ENCODE data around the gene LBH. TPM values are rescaled to one million over a fixed set of nuclear protein-coding genes. Genes with fewer than 3 reads are reported as not detected.
A peak's percentile ranks its signal among the peaks of the same experiment; 100 is the strongest.

The LBH gene
- total and polyA plus RNA-seq, 11 donors = 54.2 to 226 (median 166) TPM

DNA sequence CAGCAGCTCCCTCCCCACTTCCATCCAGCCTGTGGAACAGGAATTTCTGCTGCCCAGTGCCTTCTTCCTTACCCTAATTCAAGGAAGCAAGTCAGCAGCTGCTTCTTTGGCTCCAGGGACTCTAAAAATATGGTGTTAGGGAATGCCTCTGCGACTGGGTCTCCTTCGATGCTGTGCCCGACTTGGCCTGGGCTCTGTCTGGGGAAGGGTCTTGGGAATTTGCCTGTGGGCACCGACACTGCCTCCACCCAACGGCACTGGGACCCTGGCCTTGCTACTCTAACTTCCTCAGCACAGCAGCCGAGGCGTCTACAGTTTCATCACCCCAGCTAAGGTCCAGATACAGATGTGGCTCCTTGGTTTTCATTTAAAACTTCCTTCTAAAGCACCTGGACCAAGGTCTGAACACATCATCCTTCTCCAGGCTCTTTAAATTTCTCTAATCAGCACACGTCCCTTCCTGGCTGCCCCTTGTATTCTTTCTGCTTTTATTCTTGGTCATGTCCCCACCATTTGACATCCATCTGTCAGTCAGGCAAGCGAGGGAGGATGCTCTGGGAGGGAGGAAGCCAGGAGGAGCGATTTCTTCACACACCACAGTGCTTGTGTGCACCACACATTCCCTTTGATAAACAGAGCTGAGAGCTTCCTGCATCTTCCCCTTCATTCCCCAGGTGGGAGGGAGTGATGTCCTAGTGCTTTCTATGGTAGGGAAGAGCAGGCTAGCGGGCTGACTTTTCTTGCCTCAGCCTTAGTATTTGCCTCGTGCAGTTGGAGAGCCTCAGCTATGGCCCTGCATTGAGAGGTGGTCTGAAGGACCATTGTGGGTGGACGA is 6.8 kb downstream of the LBH start:
- peak overlapping the region in 2 of 12 donors; percentile 4 to 29 for H3K4me3 ChIP-seq

DNA sequence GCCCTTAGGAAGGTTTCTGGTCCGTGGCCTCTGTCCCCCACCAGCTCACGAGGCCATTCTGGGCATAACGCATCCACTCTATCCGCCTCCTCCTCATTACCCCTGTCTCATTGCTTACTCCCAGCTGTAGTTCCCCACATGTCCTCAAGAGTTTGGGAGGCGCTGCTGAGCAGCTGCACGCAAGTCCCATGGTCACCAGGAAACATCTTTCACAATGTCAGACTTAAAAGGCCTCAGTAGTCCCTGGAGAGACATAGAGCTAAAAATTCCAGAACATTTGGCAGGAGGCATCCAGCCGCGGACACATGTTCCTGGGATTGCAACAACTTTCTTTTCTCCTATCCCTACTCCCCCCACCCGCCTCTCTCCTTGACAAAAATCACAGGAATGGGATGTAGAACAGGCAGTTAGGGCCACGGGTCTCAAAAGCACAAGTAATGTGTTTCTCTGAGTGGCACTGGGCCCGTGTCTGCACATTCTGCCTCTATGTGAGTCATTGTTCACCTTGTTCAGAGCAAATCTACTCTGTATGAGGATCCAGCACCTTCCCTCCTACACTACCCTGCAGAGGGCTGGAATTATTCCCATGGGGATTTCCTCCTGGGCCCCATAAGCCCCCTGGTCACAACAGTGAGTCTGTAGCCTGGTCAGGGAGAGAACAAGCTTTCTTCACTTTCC is 8.1 kb downstream of the LBH start:
- ATAC-seq (peak; percentile 59 to 76 (median 62)), DNase-seq (peak; percentile 71 to 85 (median 78))
- Histone ChIP-seq H3K27ac (peak overlapping the region; percentile 35 to 100 (median 78)), H3K36me3 (peaks cover 0 to 92% (median 48%) of the 10 kb centered on the region in 9 donors), H3K4me1 (peaks cover 20 to 96% (median 84%) of the 10 kb centered on the region in 12 donors), H3K27me3 (no peaks in the 10 kb centered on the region), H3K4me3 (peak overlapping the region in 8 of 12 donors; percentile 0 to 37 (median 6)), H3K9me3 (no peaks in the 10 kb centered on the region)
- intact Hi-C loops (cut with DNase I) = loop anchor here in 9 of 10 donors (5.0 to 10.0 kb wide), 8 partner anchors 63 to 325 kb away; partner anchors contain the start of gene LCLAT1 (in 4 of the 9)
- peak in 1 of 2 donors; percentile 24 for TF ChIP-seq POLR2A (IDR thresholded peaks at IDR 0.05)
- TF ChIP-seq, protein P1, sequence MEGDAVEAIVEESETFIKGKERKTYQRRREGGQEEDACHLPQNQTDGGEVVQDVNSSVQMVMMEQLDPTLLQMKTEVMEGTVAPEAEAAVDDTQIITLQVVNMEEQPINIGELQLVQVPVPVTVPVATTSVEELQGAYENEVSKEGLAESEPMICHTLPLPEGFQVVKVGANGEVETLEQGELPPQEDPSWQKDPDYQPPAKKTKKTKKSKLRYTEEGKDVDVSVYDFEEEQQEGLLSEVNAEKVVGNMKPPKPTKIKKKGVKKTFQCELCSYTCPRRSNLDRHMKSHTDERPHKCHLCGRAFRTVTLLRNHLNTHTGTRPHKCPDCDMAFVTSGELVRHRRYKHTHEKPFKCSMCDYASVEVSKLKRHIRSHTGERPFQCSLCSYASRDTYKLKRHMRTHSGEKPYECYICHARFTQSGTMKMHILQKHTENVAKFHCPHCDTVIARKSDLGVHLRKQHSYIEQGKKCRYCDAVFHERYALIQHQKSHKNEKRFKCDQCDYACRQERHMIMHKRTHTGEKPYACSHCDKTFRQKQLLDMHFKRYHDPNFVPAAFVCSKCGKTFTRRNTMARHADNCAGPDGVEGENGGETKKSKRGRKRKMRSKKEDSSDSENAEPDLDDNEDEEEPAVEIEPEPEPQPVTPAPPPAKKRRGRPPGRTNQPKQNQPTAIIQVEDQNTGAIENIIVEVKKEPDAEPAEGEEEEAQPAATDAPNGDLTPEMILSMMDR (IDR thresholded peaks at IDR 0.05) = peak; percentile 88 to 99 (median 97)
- WGBS, 4 donors = 20 to 27% (median 22%) methylated on average over 11 of the region's 11 CpGs

More for the DNA sequence above, 6.8 kb downstream of the LBH start:
- H3K27ac ChIP-seq = peak overlapping the region in 11 of 12 donors; percentile 62 to 100 (median 76)
- peaks cover 20 to 96% (median 86%) of the 10 kb centered on the region in 12 donors for H3K4me1 ChIP-seq
- intact Hi-C loops (cut with DNase I) = loop anchor here in 9 of 10 donors (2.0 to 10.0 kb wide), 9 partner anchors 64 to 327 kb away; partner anchors contain the start of gene LCLAT1 (in 4 of the 9)
- no peaks in the 10 kb centered on the region for H3K9me3 ChIP-seq
- TF ChIP-seq, protein P1 (IDR thresholded peaks at IDR 0.05) = no peak
- no peak for TF ChIP-seq POLR2A (IDR thresholded peaks at IDR 0.05)
- DNase-seq = peak in 1 of 5 donors; percentile 50
- ATAC-seq = no peak
- H3K36me3 ChIP-seq = peaks cover 0 to 82% (median 49%) of the 10 kb centered on the region in 9 donors
- H3K27me3 ChIP-seq = no peaks in the 10 kb centered on the region
- WGBS, 4 donors = 39 to 53% (median 45%) methylated on average over 12 to 13 of the region's 13 CpGs

DNA sequence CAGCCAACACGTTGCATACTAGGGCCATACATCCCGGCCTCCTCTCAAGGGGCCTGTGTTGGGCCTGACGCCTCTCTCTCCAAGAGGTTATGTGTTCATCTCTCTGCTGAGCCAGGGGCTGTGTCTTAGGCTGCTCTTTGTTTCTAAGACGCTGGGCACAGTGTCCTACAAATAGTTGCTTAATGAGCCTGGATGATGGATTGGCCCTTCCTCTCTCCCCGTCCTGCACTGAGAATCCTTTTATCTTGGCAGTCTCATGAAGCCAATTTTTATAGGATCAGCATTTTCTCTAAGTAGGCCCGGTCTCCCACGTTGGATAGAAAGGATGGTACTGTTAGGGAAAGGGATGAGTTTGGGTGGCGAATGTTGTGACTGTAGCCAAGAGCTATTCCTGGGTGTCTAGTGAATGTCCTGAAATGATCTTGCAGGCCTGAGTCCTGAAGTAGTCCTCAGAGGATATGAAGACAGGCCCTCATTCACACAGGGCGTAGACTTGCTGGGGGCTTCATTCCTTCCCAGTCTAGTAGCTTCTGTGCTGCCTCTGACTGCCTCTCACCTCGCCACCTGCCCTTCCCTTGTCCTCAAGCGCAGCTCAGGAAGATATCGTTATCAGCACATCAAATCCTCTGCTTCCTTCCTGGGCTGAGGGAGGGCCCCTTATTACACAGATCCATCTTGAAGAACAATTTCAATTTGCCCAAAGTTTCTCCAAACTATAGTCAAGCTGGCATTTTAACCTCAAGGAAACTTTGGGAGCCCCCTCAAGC is 8.8 kb downstream of the LBH start:
- 22 to 28% (median 26%) methylated on average over 12 of the region's 12 CpGs for WGBS, 4 donors
- no peaks in the 10 kb centered on the region for H3K27me3 ChIP-seq
- DNase-seq (no peak), ATAC-seq (peak; percentile 6 to 46 (median 41))
- peak overlapping the region; percentile 35 to 100 (median 78) for H3K27ac ChIP-seq
- TF ChIP-seq, protein P1 (IDR thresholded peaks at IDR 0.05) = no peak
- no peak for TF ChIP-seq POLR2A (IDR thresholded peaks at IDR 0.05)
- peaks cover 0 to 92% (median 41%) of the 10 kb centered on the region in 9 donors for H3K36me3 ChIP-seq
- no peaks in the 10 kb centered on the region for H3K9me3 ChIP-seq
- H3K4me3 ChIP-seq = peak overlapping the region in 7 of 12 donors; percentile 0 to 37 (median 8)
- intact Hi-C loops (cut with DNase I) = loop anchor here in 9 of 10 donors (5.0 to 10.0 kb wide), 9 partner anchors 62 to 325 kb away; partner anchors contain the start of gene LCLAT1 (in 4 of the 9)
- H3K4me1 ChIP-seq = peaks cover 20 to 98% (median 78%) of the 10 kb centered on the region in 12 donors
